ENCODE results near the gene IL23A. TPM values are rescaled to one million over a fixed set of nuclear protein-coding genes. Genes with fewer than 3 reads are reported as not detected.

IL23A gene
- total RNA-seq, 3 donors from 2014 or later: 0.88 TPM; not detected in 2

GRCh38 chr12:56387152-56387736, 48.6 kb downstream of the IL23A start:
- H3K4me3 ChIP-seq: no peak overlapping the region
- H3K27ac ChIP-seq: no peak overlapping the region
- DNase-seq (ENCODE audit: low spot score in 2 of 2): no peak
- H3K4me1 ChIP-seq: no peaks in the 10 kb centered on the region
- TF ChIP-seq POLR2AphosphoS5 (IDR thresholded peaks at IDR 0.05) (no peak), POLR2A (IDR thresholded peaks at IDR 0.05) (no peak), CTCF (IDR thresholded peaks at IDR 0.05) (no peak)
- no peaks in the 10 kb centered on the region for H3K27me3 ChIP-seq
- H3K36me3 ChIP-seq: no peaks in the 10 kb centered on the region
- intact Hi-C loops (cut with DNase I; ENCODE audit: low total_unique reads): no loop called here
- no peaks in the 10 kb centered on the region for H3K9me3 ChIP-seq

- Histone ChIP-seq H3K4me3 (no peak overlapping the region), H3K36me3 (no peaks in the 10 kb centered on the region), H3K27ac (no peak overlapping the region), H3K4me1 (no peaks in the 10 kb centered on the region), H3K27me3 (no peaks in the 10 kb centered on the region), H3K9me3 (no peaks in the 10 kb centered on the region)
- DNase-seq (ENCODE audit: low spot score in 2 of 2): no peak
- intact Hi-C loops (cut with DNase I; ENCODE audit: low total_unique reads): no loop called here
- TF ChIP-seq POLR2A (IDR thresholded peaks at IDR 0.05) (no peak), CTCF (IDR thresholded peaks at IDR 0.05) (no peak), POLR2AphosphoS5 (IDR thresholded peaks at IDR 0.05) (no peak)
Measured at GRCh38 chr12:56389412-56389811, 50.7 kb downstream of the IL23A start.

Other genes starting within 250 kb of the IL23A start
- 100 to 1,000 TPM in 2 of 3 donors, 10 to 100 TPM in 1; 94.4 to 134 (median 116) TPM for gene PA2G4, start 234.3 kb upstream of the IL23A start, total RNA-seq
- gene RPL41, start 222.3 kb upstream of the IL23A start, total RNA-seq: 1,000 to 10,000 TPM; 3,675 to 5,580 (median 4,429) TPM
- 1 to 10 TPM; 3.6 to 4.8 (median 4.7) TPM for gene ZC3H10, start 220.6 kb upstream of the IL23A start, total RNA-seq
- 100 to 1,000 TPM; 132 to 243 (median 146) TPM for gene ESYT1, start 210.6 kb upstream of the IL23A start, total RNA-seq
- 10 to 100 TPM; 29.6 to 52.8 (median 43.2) TPM for gene MYL6B, start 186.3 kb upstream of the IL23A start, total RNA-seq
- gene MYL6, start 180.5 kb upstream of the IL23A start, total RNA-seq: 1,000 to 10,000 TPM; 1,725 to 2,481 (median 1,981) TPM
- gene SMARCC2, start 149.4 kb upstream of the IL23A start, total RNA-seq: 100 to 1,000 TPM; 105 to 114 (median 106) TPM
- gene RNF41, start 117.0 kb upstream of the IL23A start, total RNA-seq: 10 to 100 TPM; 64.4 to 86.6 (median 81.3) TPM
- gene NABP2, start 114.5 kb upstream of the IL23A start, total RNA-seq: 10 to 100 TPM; 24.7 to 31.2 (median 27.5) TPM
- gene SLC39A5, start 108.8 kb upstream of the IL23A start, total RNA-seq: under 1 TPM in 1 of 3 donors, not detected in 2; 0.98 TPM
- 10 to 100 TPM; 12.8 to 18.4 (median 14.9) TPM for gene ANKRD52, start 80.5 kb upstream of the IL23A start, total RNA-seq
- gene COQ10A, start 71.9 kb upstream of the IL23A start, total RNA-seq: 10 to 100 TPM; 18.7 to 23.7 (median 18.7) TPM
- 100 to 1,000 TPM in 2 of 3 donors, 10 to 100 TPM in 1; 79.2 to 132 (median 103) TPM for gene CS, start 38.6 kb upstream of the IL23A start, total RNA-seq
- gene CNPY2, start 22.9 kb upstream of the IL23A start, total RNA-seq: 10 to 100 TPM; 69.9 to 86.1 (median 85.9) TPM
- gene PAN2, start 4.9 kb upstream of the IL23A start, total RNA-seq: 10 to 100 TPM; 44.3 to 84.4 (median 54.1) TPM
- 100 to 1,000 TPM; 198 to 207 (median 198) TPM for gene STAT2, start 21.2 kb downstream of the IL23A start, total RNA-seq
- gene APOF, start 24.0 kb downstream of the IL23A start, total RNA-seq: not detected
- 1 to 10 TPM; 4.5 to 7.2 (median 6.7) TPM for gene TIMELESS, start 110.5 kb downstream of the IL23A start, total RNA-seq
- gene MIP, start 115.8 kb downstream of the IL23A start, total RNA-seq: not detected
- gene SPRYD4, start 129.7 kb downstream of the IL23A start, total RNA-seq: 1 to 10 TPM; 2.9 to 4.8 (median 3.6) TPM
- 1 to 10 TPM in 2 of 3 donors, under 1 TPM in 1; 0.16 to 5.1 (median 4.6) TPM for gene GLS2, start 149.3 kb downstream of the IL23A start, total RNA-seq
- gene RBMS2, start 182.9 kb downstream of the IL23A start, total RNA-seq: 10 to 100 TPM; 22.9 to 27.5 (median 27.2) TPM